Loucy (cell line): ENCODE data around the gene ARHGEF10L.

ENCODE experiments used
- CTCF ChIP-seq: fragments of 200-600 bp; sonication (generic); conservative IDR thresholded peaks from 2 replicates; pipeline ENCODE4 v1.5.1; 2014; ENCODE audit warnings: mild to moderate bottlenecking, antibody characterized with exemption, low read length
- EZH2phosphoT487 ChIP-seq: fragments of 200-600 bp; IDR thresholded peaks from 2 replicates; pipeline ENCODE4 v1.6.1; 2018; ENCODE audit warnings: antibody characterized with exemption, mild to moderate bottlenecking, moderate library complexity, borderline replicate concordance

GRCh38 chr1:17539477-17540254 is at the start of gene ARHGEF10L:
- TF ChIP-seq CTCF (no peak), EZH2phosphoT487 (no peak)
